ENCODE measurements around the gene PSENEN. TPM values are rescaled to one million over a fixed set of nuclear protein-coding genes. Genes with fewer than 3 reads are reported as not detected.

PSENEN gene
- total and polyA plus RNA-seq, 2 experiments from 2014 or later: 43.7 to 173 TPM

DNA sequence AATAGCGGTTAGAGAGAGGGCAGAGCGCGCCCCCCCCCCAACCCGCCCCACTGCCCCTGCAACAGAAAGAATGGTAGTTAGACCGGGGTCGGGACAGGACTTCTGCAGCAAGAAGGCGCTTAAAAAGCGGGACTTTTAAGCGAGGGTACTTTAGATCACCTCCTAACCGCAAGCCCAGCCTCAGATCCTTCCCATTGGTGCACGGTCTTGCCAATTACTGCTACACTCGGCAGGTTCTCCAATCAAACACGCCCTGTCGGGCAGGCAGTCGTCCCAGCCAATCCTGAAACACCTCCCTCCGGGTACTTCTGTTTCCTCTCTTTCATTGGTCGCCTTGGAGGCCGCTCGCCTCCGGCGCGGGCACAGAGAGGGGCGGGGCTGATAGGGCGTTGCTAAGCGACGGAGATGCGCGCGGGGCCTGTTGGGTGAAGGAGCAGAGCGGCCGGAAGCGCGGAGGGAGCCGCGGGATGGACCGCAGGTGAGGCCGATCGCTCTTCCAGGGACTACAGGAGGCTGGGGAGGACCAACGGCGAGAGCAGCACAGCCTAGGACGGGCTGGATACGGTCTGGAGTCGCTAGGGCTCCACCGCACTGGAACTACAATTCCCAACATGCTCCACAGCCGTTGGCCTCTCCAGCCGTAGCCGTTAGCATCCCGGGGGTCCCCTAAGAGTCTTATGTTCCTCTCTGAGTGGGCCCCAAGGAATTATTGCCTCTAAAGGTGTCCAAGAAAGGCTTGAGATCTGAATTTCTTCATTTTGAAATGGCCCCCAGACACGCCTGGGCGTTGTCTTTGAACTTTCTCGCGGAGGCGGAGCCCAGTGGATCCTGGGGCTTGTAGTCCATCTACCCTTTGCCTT, 12.5 kb downstream of the PSENEN start, which contains the start of gene PROSER3:
Gene PROSER3 (plus strand): TSS at position 428 of the 860 bp plus-strand sequence. CDS start 40 bp downstream, at position 468.
- peak within 1 kb of the TSS; percentile 86 for H3K27ac ChIP-seq
- H3K4me3 ChIP-seq: peak within 1 kb of the TSS; percentile 60
- no peaks in the 10 kb centered on the region for H3K36me3 ChIP-seq
- DNase-seq (ENCODE audit: low read depth in 1 of 2, low spot score in 1 of 2): peak; percentile 98 to 100
- H3K27me3 ChIP-seq: no peaks in the 10 kb centered on the region
- TF ChIP-seq, protein P1, sequence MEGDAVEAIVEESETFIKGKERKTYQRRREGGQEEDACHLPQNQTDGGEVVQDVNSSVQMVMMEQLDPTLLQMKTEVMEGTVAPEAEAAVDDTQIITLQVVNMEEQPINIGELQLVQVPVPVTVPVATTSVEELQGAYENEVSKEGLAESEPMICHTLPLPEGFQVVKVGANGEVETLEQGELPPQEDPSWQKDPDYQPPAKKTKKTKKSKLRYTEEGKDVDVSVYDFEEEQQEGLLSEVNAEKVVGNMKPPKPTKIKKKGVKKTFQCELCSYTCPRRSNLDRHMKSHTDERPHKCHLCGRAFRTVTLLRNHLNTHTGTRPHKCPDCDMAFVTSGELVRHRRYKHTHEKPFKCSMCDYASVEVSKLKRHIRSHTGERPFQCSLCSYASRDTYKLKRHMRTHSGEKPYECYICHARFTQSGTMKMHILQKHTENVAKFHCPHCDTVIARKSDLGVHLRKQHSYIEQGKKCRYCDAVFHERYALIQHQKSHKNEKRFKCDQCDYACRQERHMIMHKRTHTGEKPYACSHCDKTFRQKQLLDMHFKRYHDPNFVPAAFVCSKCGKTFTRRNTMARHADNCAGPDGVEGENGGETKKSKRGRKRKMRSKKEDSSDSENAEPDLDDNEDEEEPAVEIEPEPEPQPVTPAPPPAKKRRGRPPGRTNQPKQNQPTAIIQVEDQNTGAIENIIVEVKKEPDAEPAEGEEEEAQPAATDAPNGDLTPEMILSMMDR (IDR thresholded peaks at IDR 0.05; ENCODE audit: low read depth, low read length): no peak
- peaks cover 18% of the 10 kb centered on the region for H3K4me1 ChIP-seq (ENCODE audit: low read depth)
- no peaks in the 10 kb centered on the region for H3K9me3 ChIP-seq (ENCODE audit: low read depth)

DNA sequence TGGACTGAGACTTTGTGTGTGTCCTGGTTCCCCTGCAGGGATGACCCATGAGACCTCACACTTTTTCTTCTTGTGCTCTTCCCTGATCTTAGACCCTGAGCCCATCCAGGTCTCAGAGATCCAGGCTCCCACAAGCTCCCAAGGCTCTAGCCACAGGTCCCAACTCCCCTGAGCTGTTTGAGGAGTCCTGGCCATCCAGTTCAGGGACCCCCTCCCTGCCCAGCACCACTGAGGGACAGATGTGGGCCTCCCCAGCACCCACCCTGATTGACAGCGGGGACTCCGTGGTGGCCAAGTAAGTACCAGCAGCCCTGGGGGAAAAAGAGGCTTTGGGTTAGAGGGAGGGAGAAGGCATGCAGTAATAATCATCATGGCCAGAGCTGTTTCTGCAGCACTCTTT, 14.2 kb downstream of the PSENEN start:
- H3K27me3 ChIP-seq: no peaks in the 10 kb centered on the region
- TF ChIP-seq, protein P1 (IDR thresholded peaks at IDR 0.05; ENCODE audit: low read depth, low read length): no peak
- H3K27ac ChIP-seq: no peak overlapping the region
- peaks cover 18% of the 10 kb centered on the region for H3K4me1 ChIP-seq (ENCODE audit: low read depth)
- no peaks in the 10 kb centered on the region for H3K36me3 ChIP-seq
- H3K9me3 ChIP-seq (ENCODE audit: low read depth): no peaks in the 10 kb centered on the region
- H3K4me3 ChIP-seq: no peak overlapping the region
- no peak for DNase-seq (ENCODE audit: low read depth in 1 of 2, low spot score in 1 of 2)

DNA sequence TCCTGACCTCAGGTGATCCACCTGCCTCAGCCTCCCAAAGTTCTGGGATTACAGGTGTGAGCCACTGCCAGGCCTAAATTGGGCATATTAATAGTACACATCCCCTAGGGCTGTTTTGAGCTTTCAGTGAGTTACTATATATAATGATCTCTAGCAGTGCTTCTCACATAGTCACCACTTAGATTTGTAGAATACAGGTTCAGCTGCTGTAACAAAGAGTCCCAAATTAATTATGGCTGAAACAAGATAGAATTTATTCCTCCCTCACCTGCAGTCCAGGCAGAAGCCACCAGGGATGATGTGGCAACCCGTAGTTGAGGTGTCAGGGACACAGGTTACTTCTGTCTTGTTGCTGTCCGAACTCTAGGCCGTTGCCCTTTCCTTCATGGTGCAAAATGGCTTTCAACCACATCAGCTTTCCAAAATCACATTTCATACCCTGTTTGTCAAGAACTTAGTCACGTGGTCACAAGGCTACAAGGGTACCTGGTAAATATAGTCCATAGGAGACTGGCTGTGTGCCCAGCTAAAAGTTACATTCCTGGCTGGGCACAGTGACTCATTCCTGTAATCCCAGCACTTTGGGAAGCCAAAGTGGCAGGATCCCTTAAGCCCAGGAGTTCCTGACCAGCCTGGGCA, 15.4 kb downstream of the PSENEN start:
- no peaks in the 10 kb centered on the region for H3K27me3 ChIP-seq
- no peak for DNase-seq (ENCODE audit: low read depth in 1 of 2, low spot score in 1 of 2)

GRCh38 chr19:35764432-35765315, 19.2 kb downstream of the PSENEN start:
- TF ChIP-seq, protein P1 (IDR thresholded peaks at IDR 0.05; ENCODE audit: low read depth, low read length): no peak
- Histone ChIP-seq H3K27me3 (no peaks in the 10 kb centered on the region), H3K4me3 (no peak overlapping the region), H3K27ac (no peak overlapping the region), H3K36me3 (no peaks in the 10 kb centered on the region), H3K9me3 (ENCODE audit: low read depth) (no peaks in the 10 kb centered on the region), H3K4me1 (ENCODE audit: low read depth) (peaks cover 5% of the 10 kb centered on the region)
- DNase-seq (ENCODE audit: low read depth in 1 of 2, low spot score in 1 of 2): no peak

More for the DNA sequence above, 15.4 kb downstream of the PSENEN start:
- H3K4me1 ChIP-seq (ENCODE audit: low read depth): peaks cover 16% of the 10 kb centered on the region
- no peak overlapping the region for H3K4me3 ChIP-seq
- TF ChIP-seq, protein P1 (IDR thresholded peaks at IDR 0.05; ENCODE audit: low read depth, low read length): no peak
- H3K27ac ChIP-seq: no peak overlapping the region
- H3K36me3 ChIP-seq: no peaks in the 10 kb centered on the region
- no peaks in the 10 kb centered on the region for H3K9me3 ChIP-seq (ENCODE audit: low read depth)

DNA sequence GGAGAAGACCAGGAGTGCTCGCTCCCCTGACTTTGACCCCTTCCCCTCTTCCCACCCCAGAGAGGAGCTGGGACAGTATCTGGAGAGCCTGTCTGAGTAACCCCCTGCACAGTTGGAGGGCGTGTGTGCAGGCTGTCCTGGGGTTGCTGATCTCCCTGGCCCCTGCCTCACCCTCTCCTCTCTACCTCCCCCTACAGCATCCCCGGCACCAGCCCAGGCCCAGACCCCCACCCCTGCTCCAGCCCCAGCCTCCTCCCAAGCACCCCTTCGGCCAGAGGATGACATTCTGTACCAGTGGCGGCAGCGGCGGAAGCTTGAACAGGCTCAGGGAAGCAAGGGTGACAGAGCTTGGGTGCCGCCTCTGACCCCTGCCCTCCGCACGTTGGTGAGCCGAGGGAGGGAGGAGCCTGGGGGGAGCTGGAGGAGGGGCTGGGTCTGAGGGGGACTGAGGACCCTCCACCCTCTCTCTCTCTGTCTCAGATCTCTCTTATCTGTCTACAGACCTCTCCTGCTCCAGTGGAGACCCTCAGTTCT, 21.2 kb downstream of the PSENEN start:
- Histone ChIP-seq H3K27me3 (no peaks in the 10 kb centered on the region), H3K36me3 (no peaks in the 10 kb centered on the region), H3K4me3 (no peak overlapping the region), H3K9me3 (ENCODE audit: low read depth) (no peaks in the 10 kb centered on the region), H3K27ac (no peak overlapping the region), H3K4me1 (ENCODE audit: low read depth) (peaks cover 5% of the 10 kb centered on the region)
- DNase-seq (ENCODE audit: low read depth in 1 of 2, low spot score in 1 of 2): no peak
- TF ChIP-seq, protein P1 (IDR thresholded peaks at IDR 0.05; ENCODE audit: low read depth, low read length): no peak
